HG02938 (cell line): Measurements from ENCODE around the gene MTHFD1L.
"Not testable (repeated sequence)": the region's sequence is repeated elsewhere in the genome, so short reads cannot be mapped to it uniquely, and the experiment has no call there.

ENCODE experiments used
- ATAC-seq: cut with Tn5 transposase; IDR thresholded peaks from one replicate; pipeline ENCODE4 v1.9.1; 2021; ENCODE audit warnings: mild to moderate bottlenecking, moderate library complexity; ENCODE audit not compliant: unreplicated experiment

Gene MTHFD1L

GRCh38 chr6:151112884-151113283 lies 247.4 kb downstream of the MTHFD1L start:
- not testable (repeated sequence) for ATAC-seq

- no peak for ATAC-seq
Observed at GRCh38 chr6:151113641-151114040, 248.1 kb downstream of the MTHFD1L start.

- no peak for ATAC-seq
Observed at GRCh38 chr6:151118461-151119123, 253.1 kb downstream of the MTHFD1L start.

- no peak for ATAC-seq
Observed at GRCh38 chr6:151119823-151120524, 254.5 kb downstream of the MTHFD1L start.

GRCh38 chr6:151121900-151122299 lies 256.4 kb downstream of the MTHFD1L start:
- ATAC-seq = no peak

- not testable (repeated sequence) for ATAC-seq
Observed at GRCh38 chr6:151123641-151124040, 258.1 kb downstream of the MTHFD1L start.

GRCh38 chr6:151125242-151125641 lies 259.7 kb downstream of the MTHFD1L start:
- not testable (repeated sequence) for ATAC-seq

GRCh38 chr6:151125651-151126416 lies 260.3 kb downstream of the MTHFD1L start:
- ATAC-seq = not testable (repeated sequence)

GRCh38 chr6:151126417-151126724 lies 260.9 kb downstream of the MTHFD1L start:
- not testable (repeated sequence) for ATAC-seq

GRCh38 chr6:151127133-151127798 lies 261.8 kb downstream of the MTHFD1L start:
- not testable (repeated sequence) for ATAC-seq

GRCh38 chr6:151128763-151129370 lies 263.4 kb downstream of the MTHFD1L start:
- no peak for ATAC-seq

GRCh38 chr6:151130329-151130728 lies 264.8 kb downstream of the MTHFD1L start:
- no peak for ATAC-seq

- no peak for ATAC-seq
Observed at GRCh38 chr6:151131324-151132007, 266.0 kb downstream of the MTHFD1L start.

- ATAC-seq = no peak
Observed at GRCh38 chr6:151136141-151136755, 270.7 kb downstream of the MTHFD1L start.

- no peak for ATAC-seq
Observed at GRCh38 chr6:151137542-151137941, 272.0 kb downstream of the MTHFD1L start.

GRCh38 chr6:151139524-151139923 lies 274.0 kb downstream of the MTHFD1L start:
- no peak for ATAC-seq

- ATAC-seq = no peak
Observed at GRCh38 chr6:151140767-151141166, 275.3 kb downstream of the MTHFD1L start.

GRCh38 chr6:151141685-151142084 lies 276.2 kb downstream of the MTHFD1L start:
- ATAC-seq = no peak

- ATAC-seq = no peak
Observed at GRCh38 chr6:151142676-151143075, 277.2 kb downstream of the MTHFD1L start.

GRCh38 chr6:151143337-151143736 lies 277.8 kb downstream of the MTHFD1L start:
- no peak for ATAC-seq
